HG03354 (cell line): Measurements from ENCODE around the gene TNS1.

ENCODE experiments used
- ATAC-seq: cut with Tn5 transposase; IDR thresholded peaks from one replicate; pipeline ENCODE4 v1.9.1; 2021; ENCODE audit warnings: mild to moderate bottlenecking; ENCODE audit not compliant: unreplicated experiment, poor library complexity, severe bottlenecking

TNS1 gene

GRCh38 chr2:217783243-217783642 lies 219.6 kb downstream of the TNS1 start:
- ATAC-seq: no peak

DNA sequence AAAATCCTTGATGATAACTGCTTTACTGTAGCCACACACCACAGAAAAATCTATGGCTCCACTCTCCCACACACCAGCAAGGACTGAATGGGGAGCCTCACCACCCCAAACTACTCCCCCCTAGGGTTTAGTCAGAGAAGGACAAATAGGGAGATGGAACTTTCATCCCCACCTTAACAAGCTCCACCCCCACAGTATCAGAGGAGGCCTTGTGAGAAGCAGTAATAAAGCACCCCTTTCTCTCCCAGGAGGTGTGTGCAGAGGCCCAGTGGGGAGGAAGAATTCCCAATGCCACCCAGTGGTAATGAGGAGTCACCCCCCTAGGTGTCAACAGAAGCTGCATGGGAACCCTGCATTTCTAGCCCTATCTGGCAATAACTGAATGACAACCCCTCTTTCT lies 224.9 kb downstream of the TNS1 start:
- ATAC-seq: no peak

DNA sequence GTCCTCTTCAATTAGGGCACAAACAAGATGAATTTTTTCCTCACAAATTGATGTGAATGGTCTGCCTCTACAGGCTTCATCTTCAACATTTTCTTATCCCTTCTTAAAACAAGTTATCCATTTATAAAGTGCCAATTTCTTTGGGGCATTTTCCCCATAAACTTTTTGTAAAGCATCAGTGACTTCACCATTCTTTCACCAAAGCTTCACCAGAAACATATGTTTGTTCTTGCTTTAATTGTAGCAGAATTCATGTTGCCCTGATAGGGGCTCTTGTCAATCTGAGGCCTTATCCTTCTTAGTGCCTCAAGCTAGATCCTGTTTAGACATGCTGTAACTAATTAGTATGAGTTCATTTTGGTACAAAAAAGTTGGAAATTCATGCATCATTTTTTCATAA lies 226.2 kb downstream of the TNS1 start:
- no peak for ATAC-seq

GRCh38 chr2:217775920-217776503 lies 226.8 kb downstream of the TNS1 start:
- no peak for ATAC-seq

- ATAC-seq: no peak
These were observed 228.6 kb downstream of the TNS1 start for GRCh38 chr2:217774232-217774631.

DNA sequence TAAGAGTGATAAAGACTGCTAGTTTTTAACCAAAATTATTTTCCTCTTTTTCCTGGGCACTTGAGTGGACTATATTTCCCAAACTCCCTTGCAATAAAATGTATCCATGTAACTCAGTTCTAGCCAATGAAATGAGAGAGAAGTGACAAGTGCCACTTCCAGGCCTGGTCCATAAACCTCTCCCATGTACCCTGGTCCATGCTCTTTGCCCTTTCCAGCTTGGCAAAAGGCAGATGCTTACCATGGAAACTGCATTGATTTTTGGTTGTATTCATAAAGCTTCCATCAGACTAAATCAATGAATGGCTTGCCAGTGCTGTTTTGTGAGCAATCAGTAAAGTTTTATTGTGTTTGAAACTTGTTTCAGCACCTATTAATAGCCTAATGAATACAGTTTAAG lies 229.3 kb downstream of the TNS1 start:
- ATAC-seq: no peak

DNA sequence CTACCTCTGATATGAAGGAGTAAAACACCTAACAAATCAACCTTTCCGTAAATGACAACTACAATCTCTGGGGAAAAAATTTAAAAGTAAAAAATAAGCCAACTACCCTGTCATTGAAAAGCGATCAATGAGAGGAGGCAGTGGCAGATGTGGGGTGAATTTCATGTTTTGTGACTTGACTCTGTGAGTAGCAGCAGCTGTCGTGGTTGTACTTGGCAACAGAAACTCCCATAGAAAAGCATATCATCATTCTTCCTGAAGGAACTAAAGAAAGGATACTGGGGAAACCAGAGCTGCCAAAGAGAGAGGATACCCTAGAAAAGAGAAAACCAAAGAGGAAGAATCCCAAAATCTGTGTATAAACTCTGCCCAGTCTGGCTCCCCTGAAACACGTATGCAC lies 236.4 kb downstream of the TNS1 start:
- ATAC-seq: no peak

DNA sequence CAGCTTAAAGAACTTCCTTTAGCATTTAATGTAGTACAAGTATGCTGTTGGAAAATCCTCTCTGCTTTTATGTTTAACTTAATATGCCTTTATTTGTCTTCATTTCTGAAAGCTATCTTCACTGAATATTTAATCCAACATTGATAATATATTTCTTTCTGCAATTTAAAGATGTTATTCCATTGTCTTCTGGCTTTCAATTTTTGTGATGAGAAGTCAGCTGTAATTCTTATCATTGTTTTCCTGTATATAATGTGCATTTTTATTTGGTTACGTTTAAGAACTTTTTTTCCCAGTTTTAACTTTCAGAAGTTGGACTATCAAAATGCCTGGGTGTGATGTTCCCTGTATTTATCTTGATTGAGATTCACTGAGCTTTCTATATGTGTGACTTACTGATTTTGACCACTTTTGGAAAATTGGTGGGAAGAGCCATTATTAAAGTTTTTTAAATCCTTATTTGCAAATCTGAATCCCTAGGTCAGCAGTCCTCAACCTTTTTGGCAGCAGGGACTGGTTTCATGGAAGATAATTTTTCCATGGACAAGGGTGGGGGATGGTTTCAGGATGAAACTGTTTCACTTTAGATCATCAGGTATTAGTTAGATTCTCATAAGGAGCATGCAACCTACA lies 241.0 kb downstream of the TNS1 start:
- ATAC-seq: no peak

- ATAC-seq: no peak
These were observed 242.8 kb downstream of the TNS1 start for GRCh38 chr2:217759991-217760390.

GRCh38 chr2:217757108-217757463 lies 245.7 kb downstream of the TNS1 start:
- no peak for ATAC-seq

GRCh38 chr2:217756375-217757107 lies 246.3 kb downstream of the TNS1 start:
- peak; percentile 70 for ATAC-seq

GRCh38 chr2:217755027-217755745 lies 247.6 kb downstream of the TNS1 start:
- ATAC-seq: no peak

DNA sequence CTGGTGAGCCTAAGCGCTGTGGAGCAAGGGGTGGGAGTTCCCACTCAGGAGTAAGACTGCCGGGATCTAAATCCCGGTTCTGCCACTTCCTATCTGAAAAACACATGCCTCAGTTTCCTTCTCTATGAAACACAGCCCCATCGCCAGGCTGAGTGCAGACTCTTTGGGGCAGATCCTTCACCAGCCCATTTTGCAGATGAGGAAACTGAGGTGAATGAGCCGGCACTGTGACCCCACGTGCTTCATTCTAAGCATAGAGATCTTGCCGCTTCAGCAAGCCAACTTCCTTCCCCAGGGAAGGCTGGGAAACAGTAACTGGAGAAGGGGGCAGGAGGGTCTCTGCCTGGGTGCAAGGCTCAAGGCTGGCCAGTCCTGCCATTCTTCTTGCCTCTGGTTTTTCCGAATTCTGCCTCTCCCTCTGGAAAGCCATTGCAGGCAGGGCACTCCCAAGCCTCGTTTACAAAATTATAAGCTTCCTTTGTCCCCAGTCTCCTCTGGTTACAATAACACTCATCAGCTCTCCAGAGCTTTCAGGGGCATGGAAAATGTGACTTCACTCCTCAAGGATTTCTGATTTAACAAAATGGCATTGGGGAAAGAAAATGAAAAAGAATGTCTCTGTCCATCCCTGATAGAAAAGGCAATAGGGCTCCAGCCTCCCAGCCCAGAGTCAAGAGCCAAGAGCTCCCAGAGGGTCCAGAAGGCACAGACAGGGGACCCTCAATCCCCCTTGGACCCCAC lies 249.2 kb downstream of the TNS1 start:
- no peak for ATAC-seq

- ATAC-seq: no peak
These were observed 249.9 kb downstream of the TNS1 start for GRCh38 chr2:217752714-217753459.

GRCh38 chr2:217751952-217752351 lies 250.8 kb downstream of the TNS1 start:
- no peak for ATAC-seq

- no peak for ATAC-seq
These were observed 251.6 kb downstream of the TNS1 start for GRCh38 chr2:217751192-217751591.
